Measurements from ENCODE around the gene COL27A1. TPM values are rescaled to one million over a fixed set of nuclear protein-coding genes. Genes with fewer than 3 reads are reported as not detected.
A peak's percentile ranks its signal among the peaks of the same experiment; 100 is the strongest.

COL27A1 gene
- total RNA-seq, 3 donors from 2014 or later, result 3.5 to 22.0 (median 6.7) TPM

DNA sequence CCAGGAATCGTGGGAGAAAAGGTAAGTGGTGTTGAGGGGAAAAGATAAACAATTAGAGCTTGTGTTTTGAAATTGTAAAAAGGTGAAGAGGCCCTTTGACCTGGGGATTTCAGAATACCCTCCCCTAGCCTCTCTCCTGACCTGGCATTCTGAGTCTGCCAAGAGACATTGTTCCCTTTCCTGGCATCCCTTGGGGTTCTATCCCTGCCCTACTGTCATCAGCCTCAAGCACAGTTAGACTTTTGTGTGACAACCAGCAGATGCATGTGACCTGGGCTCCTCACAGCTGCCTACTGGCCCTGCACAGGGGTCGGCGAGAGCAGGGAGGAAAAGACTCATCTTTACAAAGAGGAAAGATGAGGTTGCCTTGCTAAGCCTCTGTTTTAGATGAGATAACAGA, 95.3 kb downstream of the COL27A1 start:
- Histone ChIP-seq H3K36me3 (no peaks in the 10 kb centered on the region), H3K9me3 (no peaks in the 10 kb centered on the region), H3K4me1 (peaks cover 5 to 7% of the 10 kb centered on the region in 2 donors), H3K4me3 (peak overlapping the region in 2 of 3 donors; percentile 22 to 49), H3K27ac (peak overlapping the region; percentile 60 to 65), H3K27me3 (no peaks in the 10 kb centered on the region)
- intact Hi-C loops (cut with DNase I; ENCODE audit: low total_unique reads), result no loop called here
- TF ChIP-seq, protein P1, sequence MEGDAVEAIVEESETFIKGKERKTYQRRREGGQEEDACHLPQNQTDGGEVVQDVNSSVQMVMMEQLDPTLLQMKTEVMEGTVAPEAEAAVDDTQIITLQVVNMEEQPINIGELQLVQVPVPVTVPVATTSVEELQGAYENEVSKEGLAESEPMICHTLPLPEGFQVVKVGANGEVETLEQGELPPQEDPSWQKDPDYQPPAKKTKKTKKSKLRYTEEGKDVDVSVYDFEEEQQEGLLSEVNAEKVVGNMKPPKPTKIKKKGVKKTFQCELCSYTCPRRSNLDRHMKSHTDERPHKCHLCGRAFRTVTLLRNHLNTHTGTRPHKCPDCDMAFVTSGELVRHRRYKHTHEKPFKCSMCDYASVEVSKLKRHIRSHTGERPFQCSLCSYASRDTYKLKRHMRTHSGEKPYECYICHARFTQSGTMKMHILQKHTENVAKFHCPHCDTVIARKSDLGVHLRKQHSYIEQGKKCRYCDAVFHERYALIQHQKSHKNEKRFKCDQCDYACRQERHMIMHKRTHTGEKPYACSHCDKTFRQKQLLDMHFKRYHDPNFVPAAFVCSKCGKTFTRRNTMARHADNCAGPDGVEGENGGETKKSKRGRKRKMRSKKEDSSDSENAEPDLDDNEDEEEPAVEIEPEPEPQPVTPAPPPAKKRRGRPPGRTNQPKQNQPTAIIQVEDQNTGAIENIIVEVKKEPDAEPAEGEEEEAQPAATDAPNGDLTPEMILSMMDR (IDR thresholded peaks at IDR 0.05), result no peak
- no peak for TF ChIP-seq POLR2A (IDR thresholded peaks at IDR 0.05)
- no peak for TF ChIP-seq POLR2AphosphoS5 (IDR thresholded peaks at IDR 0.05)
- no peak for DNase-seq (ENCODE audit: low spot score in 2 of 2)

GRCh38 chr9:114252394-114252793, 97.1 kb downstream of the COL27A1 start:
- Histone ChIP-seq H3K27ac (no peak overlapping the region), H3K4me3 (no peak overlapping the region), H3K4me1 (peaks cover 5 to 7% of the 10 kb centered on the region in 2 donors), H3K9me3 (no peaks in the 10 kb centered on the region), H3K36me3 (no peaks in the 10 kb centered on the region), H3K27me3 (no peaks in the 10 kb centered on the region)
- intact Hi-C loops (cut with DNase I; ENCODE audit: low total_unique reads), result no loop called here
- DNase-seq (ENCODE audit: low spot score in 2 of 2), result no peak
- TF ChIP-seq POLR2A (IDR thresholded peaks at IDR 0.05), result no peak
- no peak for TF ChIP-seq POLR2AphosphoS5 (IDR thresholded peaks at IDR 0.05)
- TF ChIP-seq, protein P1 (IDR thresholded peaks at IDR 0.05), result no peak

GRCh38 chr9:114256827-114257328, 101.5 kb downstream of the COL27A1 start:
- Histone ChIP-seq H3K4me3 (no peak overlapping the region), H3K4me1 (no peaks in the 10 kb centered on the region), H3K27me3 (no peaks in the 10 kb centered on the region), H3K27ac (no peak overlapping the region), H3K9me3 (no peaks in the 10 kb centered on the region), H3K36me3 (no peaks in the 10 kb centered on the region)
- DNase-seq (ENCODE audit: low spot score in 2 of 2), result no peak
- intact Hi-C loops (cut with DNase I; ENCODE audit: low total_unique reads), result no loop called here
- TF ChIP-seq POLR2A (IDR thresholded peaks at IDR 0.05) (no peak), POLR2AphosphoS5 (IDR thresholded peaks at IDR 0.05) (no peak)
- TF ChIP-seq, protein P1 (IDR thresholded peaks at IDR 0.05), result no peak

DNA sequence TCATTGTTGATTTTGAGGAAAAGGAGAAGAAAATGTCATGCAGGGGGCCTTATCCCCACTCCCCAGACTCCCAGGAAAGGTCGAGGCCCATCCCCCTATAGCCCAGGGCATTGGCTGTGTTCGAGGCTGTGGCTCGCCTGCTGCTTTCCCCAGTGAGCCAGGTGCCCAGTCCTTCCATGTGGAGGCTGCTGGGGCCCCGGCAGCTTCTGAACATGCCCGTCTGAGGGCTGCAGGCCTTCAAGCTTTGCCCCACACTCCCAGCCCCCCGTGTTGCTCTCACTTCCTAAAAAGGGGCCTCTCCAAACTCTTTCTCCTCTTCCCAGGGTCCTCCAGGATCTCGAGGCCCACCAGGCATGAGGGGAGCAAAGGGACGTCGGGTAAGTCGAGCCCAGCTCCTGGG, 102.9 kb downstream of the COL27A1 start:
- DNase-seq (ENCODE audit: low spot score in 2 of 2), result no peak
- Histone ChIP-seq H3K4me1 (no peaks in the 10 kb centered on the region), H3K36me3 (no peaks in the 10 kb centered on the region), H3K4me3 (no peak overlapping the region), H3K27ac (no peak overlapping the region), H3K27me3 (no peaks in the 10 kb centered on the region), H3K9me3 (no peaks in the 10 kb centered on the region)
- TF ChIP-seq POLR2AphosphoS5 (IDR thresholded peaks at IDR 0.05) (no peak), POLR2A (IDR thresholded peaks at IDR 0.05) (no peak)
- TF ChIP-seq, protein P1 (IDR thresholded peaks at IDR 0.05), result no peak
- intact Hi-C loops (cut with DNase I; ENCODE audit: low total_unique reads), result no loop called here

GRCh38 chr9:114258866-114259797, 103.8 kb downstream of the COL27A1 start:
- TF ChIP-seq, protein P1 (IDR thresholded peaks at IDR 0.05), result no peak
- intact Hi-C loops (cut with DNase I; ENCODE audit: low total_unique reads), result no loop called here
- H3K36me3 ChIP-seq, result no peaks in the 10 kb centered on the region
- no peaks in the 10 kb centered on the region for H3K9me3 ChIP-seq
- H3K4me3 ChIP-seq, result no peak overlapping the region
- DNase-seq (ENCODE audit: low spot score in 2 of 2), result no peak
- no peaks in the 10 kb centered on the region for H3K4me1 ChIP-seq
- no peak overlapping the region for H3K27ac ChIP-seq
- no peaks in the 10 kb centered on the region for H3K27me3 ChIP-seq
